NCI-H524 (cell line): ENCODE results near the gene GGT5.
"Not testable (repeated sequence)": the region's sequence is repeated elsewhere in the genome, so short reads cannot be mapped to it uniquely, and the experiment has no call there.

ENCODE experiments used
- DNase-seq, 2 experiments: peaks; one replicate each; lab custom pipeline; 2025; lab: John Stamatoyannopoulos, UW

GGT5 gene, protein sequence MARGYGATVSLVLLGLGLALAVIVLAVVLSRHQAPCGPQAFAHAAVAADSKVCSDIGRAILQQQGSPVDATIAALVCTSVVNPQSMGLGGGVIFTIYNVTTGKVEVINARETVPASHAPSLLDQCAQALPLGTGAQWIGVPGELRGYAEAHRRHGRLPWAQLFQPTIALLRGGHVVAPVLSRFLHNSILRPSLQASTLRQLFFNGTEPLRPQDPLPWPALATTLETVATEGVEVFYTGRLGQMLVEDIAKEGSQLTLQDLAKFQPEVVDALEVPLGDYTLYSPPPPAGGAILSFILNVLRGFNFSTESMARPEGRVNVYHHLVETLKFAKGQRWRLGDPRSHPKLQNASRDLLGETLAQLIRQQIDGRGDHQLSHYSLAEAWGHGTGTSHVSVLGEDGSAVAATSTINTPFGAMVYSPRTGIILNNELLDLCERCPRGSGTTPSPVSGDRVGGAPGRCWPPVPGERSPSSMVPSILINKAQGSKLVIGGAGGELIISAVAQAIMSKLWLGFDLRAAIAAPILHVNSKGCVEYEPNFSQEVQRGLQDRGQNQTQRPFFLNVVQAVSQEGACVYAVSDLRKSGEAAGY

DNA sequence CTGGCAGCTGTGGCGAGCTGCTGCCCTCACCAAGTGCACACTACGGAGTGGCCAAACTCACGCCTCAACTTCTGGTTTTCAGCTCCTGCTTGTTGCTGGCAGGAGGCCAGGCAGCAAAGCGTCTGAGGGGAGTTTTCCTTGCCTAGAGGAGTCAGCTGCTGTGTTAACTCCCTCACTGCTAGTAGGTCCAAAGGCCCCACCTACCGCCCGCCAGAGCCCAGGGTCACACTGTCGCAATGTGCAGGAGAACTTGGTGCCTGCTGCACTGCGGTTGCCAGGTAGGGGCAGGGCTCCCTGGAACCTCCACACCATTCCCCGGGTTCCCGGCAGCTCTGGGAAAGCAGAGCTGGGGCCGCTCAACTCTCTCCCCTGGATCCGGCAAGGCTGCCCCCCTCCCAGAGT, at the start of gene GGT5:
TSS of gene GGT5 (minus strand) at position 53 of the 402 bp plus-strand sequence. CDS start 357 bp downstream, outside the sequence.
- DNase-seq = peak; percentile 41 to 75

DNA sequence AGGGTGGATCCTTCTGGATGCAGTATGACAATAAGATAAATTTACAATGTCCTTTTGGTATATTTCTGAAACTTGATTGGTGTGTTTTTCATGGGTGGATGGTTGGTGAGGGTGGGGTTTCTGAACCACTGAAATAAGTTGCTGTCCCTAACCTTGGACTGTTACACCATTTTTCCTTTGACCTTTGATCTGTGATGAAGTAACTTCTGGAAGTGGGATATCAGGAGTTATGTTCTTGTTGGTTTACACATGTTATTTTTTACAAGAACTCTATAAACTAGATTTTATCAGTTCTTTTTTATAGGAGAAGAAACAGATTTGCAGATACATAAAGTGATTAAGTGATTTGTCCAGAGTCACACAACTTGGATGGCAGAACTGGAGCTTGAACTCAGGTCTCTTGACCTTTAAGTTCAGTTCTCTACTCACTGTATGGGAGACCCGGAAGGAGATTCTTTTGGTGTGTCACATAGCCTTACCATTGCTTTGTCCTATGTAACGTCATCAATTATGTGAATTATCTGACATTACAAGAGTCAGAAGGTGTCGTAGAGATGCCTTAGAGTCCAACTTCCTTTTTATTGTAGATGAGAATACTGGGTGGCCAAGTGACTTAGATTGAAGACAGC, 47.4 kb upstream of the GGT5 start:
- not testable (repeated sequence) for DNase-seq

DNA sequence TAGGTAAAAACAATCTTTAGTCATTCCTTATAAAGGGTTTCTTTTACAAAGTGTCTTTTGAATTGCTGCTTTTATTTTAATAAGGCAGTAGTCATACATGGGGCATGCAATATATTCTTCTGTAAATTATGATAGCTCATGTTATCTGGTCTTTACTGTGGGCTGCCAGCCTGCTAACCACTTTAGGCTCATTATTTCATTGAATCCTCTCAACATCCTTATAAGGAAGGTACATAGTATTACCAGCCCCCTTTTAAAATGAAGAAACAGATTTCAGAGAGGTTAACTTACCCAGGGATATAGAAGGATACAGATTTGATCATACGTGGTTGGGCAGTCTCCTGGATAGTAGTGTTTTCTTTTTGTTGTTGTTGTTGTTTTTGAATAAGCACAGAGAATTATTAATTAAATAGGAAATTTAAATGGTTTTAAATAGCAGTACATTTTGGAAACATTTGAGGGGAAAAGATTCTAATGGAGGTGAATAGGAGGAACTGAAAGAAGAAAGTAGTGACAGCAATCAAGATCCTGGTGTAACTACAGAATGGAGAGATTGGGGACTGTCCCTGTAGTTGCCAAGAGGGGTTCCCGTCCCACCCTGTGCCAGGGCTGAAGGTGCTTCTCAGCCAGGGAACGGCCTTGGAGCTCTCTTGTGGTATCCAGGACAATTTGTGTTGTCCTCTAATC, 46.8 kb upstream of the GGT5 start:
- DNase-seq = no peak

DNA sequence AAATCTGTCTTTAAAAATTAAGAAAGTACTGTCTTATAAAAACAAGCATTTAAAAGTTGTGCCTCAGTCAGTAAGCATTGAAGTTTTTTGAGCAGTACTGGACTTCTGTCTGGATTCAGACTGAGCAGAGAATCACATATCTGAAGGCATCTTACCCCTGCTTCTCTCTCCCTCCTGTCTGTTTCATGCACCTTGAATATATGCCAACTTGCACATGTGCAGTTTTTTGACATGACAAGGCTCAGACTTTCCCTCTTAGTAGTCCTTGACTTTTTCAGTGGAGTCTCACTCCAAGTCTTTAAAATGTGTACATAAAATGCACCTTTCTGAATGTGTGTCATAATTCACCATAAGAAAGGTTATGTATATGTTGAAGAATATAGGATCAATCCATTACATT, 45.6 kb upstream of the GGT5 start:
- DNase-seq = no peak

DNA sequence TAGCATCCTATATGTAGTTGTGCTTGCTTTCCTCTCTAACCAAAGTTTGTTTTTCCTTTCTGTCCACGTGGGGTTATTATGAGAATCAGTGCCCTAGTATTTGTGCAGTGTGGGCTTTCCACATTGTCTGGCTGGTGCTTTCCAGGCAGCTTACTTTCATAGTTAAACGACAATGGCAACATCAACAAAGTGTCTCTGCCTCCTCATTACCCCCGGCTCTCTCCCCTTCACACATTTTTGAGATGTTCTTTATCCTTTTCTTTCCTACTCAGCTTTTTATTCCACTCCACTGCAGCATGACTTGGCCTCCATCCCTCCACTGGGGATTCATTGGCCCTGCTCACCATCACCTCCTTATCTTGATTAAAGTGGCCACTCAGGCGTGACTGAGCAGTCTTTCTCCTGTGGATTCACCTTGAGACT, 44.9 kb upstream of the GGT5 start:
- no peak for DNase-seq

DNA sequence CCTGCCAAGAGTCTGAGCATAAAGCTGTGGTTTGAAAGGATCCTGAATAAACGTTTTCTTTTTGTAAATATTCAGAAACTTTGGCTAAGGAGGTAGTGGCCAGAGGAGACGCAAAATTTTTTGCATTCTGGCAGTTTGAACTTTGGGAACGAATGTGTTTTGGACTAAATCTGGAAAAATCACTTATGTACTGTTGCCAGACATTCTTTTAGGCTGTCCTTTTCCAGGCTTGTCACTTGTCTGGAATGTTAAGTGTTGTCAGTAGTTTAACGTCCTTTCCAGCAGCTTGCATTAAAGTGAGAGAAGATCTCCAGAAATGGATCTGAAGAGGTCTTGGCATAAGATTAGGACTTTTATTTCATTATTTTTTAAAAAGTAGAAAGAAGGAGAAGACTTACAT, 44.2 kb upstream of the GGT5 start:
- DNase-seq = no peak

DNA sequence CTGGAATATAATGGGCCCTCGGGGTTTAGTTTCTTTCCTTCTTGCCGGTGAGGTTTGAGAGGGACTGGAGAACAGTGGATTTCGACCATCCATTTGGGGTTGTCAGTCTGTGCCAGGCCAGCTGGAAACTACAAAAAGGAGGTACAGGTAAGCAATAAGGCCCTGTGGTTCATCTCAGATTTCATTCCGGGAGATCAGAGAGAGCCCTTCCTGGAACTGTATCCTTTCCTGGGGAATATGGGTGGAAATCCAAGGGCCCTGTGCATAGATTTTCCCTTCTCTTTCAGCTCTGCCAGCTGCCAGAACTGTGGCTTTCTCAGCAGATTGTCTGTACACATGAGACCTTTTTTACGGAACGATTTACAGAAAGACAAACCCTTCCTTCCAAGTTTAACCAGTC, 42.9 kb upstream of the GGT5 start:
- DNase-seq = not testable (repeated sequence)

DNA sequence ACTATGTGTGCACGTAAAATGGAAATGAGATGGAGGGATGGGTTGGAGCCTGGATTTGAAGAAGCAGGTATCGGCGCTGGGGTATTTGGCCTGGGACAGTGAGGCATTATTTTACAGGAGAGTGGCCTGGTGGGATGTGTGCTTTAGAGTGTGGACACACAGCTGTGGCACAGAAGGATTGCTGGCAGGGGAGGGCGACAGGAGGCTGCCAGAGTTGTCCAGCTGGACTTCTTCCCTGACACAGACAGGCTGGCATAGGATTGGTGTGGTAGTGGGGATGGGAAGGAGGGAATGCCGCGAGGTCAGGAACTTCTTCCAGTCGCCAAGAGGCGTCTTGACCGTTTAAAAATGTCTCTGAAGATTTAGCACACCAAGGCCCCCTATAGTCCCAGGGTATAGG, 42.3 kb upstream of the GGT5 start:
- DNase-seq = not testable (repeated sequence)

DNA sequence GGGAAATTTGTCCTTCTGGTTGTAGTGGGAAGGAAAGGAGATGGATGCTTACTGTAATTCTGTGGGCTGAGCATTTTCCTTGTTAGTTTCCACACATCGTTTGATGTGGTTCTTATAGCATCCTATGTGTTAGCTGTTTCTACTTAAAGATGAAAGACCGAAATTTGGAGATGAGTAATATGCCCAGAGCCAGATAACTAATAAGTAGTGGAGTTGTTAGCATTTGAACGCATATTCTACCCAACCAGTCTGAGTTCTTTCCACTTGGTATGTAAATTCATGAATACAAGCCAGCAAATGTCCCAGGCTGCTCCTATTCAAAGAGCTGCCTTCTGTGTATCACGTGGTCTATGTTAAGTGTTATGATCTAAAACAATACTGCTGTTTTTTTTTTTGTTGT, 40.4 kb upstream of the GGT5 start:
- DNase-seq = no peak

DNA sequence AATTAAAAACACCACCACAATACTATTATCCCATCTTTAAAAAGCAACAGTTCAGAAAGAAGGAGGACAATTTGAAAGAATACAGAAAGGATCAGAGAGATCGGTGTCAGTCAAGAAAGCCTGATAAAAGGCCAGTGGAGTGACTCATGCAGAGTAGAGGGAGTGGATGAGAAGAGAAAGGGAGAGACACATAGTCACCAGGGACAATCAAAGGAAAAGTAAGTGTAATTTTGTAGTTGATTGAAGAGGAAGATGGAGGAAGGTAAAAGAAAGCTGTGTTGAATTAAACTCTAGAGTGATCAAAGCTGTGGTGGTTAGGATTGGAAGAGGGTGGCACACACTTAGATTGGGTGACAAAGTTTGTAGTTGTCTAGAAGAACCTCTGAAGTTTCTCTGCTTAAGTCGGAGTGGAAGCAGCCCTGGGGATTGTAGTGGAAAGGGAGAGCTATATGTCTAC, 39.9 kb upstream of the GGT5 start:
- no peak for DNase-seq

DNA sequence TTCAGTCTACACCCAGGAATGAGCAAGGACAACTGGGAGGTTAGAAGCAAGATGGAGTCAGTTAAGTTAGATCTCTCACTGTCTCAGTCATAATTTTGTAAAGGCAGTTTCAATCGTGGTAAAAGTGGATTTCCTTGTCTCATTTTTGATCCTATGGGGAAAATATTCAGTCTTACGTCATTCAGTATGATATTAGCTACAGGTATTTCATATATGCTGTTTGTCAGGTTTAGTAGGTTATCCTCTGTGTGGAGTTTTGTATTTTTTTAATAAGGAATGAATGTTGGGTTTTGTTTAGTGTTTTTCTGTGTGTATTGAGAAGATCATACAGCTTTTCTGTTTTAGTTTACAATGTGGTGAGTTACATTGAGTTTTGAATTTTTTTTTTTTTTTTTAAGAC, 37.5 kb upstream of the GGT5 start:
- DNase-seq = no peak

DNA sequence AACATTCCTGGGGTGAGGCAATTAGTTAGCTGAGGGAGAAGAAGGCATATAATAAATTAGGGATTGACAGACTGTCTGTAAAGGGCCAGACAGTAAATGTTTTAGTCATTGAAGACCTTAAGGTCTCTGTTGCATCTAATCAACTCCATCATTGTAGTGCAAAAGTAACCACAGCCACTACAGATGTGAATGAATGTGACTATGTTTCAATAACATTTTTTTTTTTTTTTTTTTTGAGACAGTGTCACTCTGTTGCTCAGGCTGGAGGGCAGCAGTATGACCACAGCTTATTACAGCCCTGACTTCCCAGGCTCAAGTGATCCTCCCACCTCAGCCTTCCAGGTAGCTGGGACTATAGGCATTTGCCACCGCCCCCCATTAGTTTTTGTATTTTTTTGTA, 35.5 kb upstream of the GGT5 start:
- DNase-seq = not testable (repeated sequence)

DNA sequence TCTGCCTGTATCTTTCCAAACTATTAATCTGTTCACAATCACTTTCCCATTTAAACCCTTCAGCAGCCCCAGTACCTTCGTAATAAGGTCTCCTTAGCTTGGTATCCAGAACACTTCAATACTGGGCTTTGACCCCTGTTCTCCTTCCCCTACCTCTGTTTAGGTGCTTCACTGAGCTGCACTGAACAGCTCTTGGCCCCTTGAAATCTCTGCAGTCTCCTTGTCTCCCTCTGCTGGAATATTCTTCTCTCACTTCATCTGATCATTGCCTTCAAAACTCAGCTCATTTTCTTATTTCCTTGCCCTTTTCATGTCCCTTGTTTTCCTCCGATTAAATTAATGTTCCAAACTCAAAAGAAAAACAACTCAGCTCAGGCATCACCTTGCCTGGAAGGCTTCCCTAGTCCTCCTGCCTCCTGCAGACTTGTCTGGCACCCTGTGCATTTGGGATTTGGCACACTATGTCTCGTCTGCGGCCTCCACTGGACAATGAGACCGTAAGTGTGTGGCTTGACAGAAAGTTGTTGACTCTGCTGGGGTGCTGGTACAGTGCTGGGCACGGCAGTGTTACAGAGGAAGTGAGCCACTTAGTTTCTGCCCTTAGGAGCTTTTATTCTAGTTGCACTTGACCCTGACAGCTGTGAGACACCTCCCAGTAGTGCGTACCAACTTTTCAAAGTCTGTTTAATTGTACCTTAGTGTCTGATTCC, 30.0 kb upstream of the GGT5 start:
- DNase-seq = not testable (repeated sequence)

DNA sequence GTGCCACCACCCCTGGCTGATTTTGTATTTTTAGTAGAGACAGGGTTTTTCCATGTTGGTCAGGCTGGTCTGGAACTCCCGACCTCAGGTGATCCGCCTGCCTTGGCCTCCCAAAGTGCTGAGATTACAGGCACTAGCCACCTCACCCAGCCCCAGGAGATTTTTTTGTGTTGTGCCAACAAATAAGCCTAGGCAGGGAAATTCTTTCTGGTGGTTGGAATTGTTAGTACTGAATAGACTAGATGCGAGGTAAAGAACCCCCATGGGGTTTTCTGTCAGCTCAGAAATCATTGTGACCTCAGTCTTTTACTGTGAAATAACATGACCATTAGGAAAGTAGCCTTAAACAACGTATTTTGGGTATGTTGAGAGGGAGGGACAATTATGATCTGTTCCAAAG, 29.0 kb upstream of the GGT5 start:
- DNase-seq = not testable (repeated sequence)

DNA sequence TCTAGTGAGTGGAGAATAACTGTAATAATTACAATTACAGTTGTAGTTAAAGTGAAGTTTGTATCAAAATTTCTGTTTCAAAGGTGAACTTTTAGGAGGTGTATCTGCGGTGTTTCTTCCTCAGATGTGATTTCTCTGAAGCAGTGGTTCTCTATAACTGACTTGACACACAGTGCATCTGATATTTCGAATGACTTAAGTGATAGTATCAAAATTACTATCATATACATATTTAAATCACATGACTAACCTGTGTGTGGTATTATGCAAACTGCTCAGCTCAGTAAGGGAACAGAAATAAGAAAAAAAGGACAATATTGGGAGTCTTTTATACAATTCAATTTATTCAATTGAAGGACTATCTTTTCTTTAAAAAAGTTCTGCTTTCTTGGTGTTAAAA, 28.1 kb upstream of the GGT5 start:
- not testable (repeated sequence) for DNase-seq

DNA sequence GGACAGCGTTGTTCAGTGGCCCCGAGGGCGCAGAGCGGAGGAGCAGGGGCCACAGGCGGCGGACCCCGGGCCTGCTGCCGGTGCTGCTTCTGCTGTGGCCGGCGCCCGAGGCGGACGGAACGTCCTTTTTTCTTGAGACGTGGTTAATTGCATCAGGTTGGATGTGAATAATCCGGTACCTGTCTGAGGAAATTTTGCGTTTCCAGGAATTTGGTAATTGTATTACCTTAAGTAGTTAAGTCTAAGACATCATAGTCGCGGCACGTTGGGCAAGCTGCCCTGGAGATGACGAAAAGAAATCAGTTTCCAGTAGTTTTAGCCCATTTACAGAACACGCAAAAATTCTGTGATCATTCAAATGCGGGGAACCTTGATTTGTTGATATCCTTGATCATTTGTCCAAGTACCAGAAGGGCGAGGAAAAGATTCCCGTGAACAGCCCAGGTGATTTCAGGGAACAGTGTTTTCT, 26.5 kb upstream of the GGT5 start:
- DNase-seq = peak in 1 of 2 experiments; percentile 57

DNA sequence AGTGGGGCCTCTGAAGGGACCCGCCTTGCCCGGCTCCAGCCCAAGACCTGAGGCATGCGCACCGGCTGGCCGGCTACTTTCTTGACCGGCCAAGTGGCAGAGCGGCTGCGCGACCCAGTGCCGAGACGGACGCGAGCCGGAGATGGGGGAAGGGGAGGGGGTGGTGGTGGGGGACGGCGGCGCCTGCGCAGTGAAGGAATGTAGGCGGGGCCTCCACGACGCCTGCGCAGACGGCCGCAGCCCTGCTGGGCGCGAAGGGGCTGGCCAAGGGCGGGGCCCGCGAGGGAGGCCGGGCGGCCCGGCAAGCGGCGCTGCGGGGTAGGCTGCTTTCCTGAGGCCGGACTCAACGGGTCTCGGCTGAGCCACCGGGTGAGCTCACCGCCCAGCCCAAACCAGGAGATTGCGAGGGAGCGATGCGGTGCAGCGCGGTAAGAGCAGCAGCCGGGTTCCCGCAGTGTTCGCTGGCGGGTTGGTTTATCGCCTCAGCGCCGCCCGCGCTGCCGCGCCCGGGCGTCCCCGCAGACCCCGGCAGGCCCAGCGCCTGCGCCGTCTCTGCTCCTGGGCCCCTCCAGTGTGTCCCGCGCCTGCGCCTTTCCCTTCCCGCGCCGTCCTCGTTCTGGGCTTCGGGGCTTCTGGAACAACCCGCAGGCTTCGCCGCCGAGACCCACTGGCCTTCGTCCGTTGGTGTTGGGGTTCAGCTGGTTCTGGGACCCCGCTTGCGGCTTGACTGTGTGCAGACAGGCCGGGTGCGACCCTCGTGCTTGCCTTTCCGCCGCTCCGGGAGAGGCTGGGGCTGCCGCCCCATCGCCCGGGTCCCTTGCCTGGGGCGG, 25.9 kb upstream of the GGT5 start, which contains the start of gene SPECC1L:
TSS of gene SPECC1L (plus strand) at position 276 of the 830 bp plus-strand sequence. CDS start 31,401 bp downstream, outside the sequence.
- DNase-seq = peak; percentile 80 to 89

DNA sequence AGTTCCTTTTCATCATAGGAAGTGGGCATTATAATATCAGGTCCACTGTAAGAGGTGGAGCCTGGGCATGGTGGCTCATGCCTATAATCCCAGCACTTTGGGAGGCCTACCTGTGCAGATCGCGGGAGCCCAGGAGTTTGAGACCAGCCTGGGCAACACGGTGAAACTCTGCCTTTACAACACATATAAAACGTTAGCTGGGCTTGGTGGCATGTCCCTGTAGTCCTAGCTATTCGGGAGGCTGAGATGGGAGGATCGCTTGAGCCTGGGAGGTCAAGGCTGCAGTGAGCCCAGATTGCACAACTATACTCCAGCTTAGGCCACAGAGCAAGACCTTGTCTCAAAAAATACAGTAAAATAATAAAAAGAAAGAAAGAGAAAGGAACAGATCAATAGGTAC, 21.6 kb upstream of the GGT5 start:
- DNase-seq = not testable (repeated sequence)

DNA sequence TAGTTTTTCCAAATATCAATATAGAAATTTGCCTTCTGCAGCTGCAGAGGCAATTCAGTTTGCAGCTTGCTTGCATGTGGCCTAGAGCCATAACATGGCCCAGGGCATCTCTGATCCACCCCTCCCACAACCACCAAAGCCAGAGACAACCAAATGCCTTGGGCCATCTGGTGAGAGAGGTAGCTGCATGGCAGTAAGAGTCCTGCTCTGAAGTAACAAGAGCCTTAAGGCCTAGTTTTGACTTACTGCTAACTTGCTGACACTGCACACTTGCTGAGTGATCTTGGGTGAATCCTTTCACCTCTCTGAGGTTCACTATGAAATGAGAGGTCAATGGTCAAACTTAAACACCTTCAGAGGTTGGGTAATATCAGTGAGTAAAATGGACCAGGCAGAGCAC, 20.9 kb upstream of the GGT5 start:
- peak in 1 of 2 experiments; percentile 71 for DNase-seq

DNA sequence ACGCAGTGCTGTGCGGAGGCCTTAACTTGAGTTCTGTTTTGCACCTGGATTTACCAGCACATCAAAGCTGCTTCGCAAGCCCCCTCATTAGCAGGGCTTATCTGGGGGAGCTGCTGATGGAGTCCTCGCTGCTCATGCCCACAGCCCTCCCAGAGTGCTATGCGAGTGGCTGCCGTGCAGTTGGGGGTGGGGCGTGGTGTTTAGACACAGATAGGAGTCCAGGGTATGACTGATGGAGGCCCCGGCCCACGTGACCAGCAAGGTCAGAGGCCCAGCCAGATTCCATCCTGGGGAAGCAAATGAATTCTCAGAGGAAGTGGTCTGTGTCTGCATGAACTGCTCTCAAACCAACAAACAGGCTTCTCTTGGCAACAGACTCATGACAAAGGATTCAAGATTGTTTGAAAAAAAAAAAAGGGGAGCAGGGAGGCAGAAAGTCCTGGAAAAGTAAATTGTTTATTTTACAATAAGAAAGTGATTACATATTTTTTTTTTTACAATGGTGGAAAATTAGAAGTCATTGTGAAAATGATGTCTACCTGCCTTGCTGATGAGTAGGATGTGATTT, 19.5 kb upstream of the GGT5 start:
- not testable (repeated sequence) for DNase-seq
